GM18511 (cell line): ENCODE results near the gene ELMOD3.
A peak's percentile ranks its signal among the peaks of the same experiment; 100 is the strongest.
"Not testable (repeated sequence)": the region's sequence is repeated elsewhere in the genome, so short reads cannot be mapped to it uniquely, and the experiment has no call there.

Experiments used
- ATAC-seq: cut with Tn5 transposase; IDR thresholded peaks from one replicate; pipeline ENCODE4 v1.9.1; 2021; ENCODE audit warnings: mild to moderate bottlenecking, moderate library complexity; ENCODE audit not compliant: unreplicated experiment

Gene ELMOD3

DNA sequence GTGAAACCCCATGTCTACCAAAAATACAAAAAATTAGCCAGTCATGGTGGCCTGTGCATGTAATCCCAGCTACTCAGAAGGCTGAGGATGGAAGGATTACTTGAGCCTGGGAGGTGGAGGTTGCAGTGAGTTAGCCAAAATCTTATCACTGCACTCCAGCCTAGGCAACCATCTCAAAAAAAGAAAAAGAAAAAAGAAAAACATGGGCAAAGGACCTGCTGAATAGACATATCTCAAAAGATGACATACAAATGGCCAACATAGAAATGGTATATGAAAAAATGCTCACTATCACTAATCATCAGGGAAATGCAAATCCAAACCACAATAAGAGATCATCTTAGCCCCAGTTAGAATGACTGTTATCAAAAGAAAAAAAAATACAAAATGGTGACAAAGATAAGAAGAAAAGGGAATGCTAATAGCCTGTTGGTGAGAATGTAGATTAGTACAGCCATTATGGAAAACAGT is 25.4 kb upstream of the ELMOD3 start:
- ATAC-seq, result no peak

DNA sequence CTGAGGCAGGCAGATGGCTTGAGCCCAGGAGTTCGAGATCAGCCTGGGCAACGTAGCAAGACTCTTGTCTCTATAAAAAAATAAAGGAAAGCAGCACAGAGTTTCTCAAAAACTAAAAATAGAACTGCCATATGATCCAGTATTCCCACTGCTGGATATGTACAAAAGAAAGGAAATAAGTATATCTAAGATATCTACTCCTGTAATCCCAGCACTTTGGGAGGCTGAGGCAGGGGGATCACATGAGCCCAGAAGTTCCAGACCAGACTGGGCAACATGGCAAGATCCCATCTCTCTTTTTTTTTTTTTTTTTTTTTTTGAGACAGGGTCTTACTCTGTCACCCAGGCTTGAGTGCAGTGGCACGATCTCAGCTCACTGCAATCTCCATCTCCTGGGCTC is 24.9 kb upstream of the ELMOD3 start:
- not testable (repeated sequence) for ATAC-seq

DNA sequence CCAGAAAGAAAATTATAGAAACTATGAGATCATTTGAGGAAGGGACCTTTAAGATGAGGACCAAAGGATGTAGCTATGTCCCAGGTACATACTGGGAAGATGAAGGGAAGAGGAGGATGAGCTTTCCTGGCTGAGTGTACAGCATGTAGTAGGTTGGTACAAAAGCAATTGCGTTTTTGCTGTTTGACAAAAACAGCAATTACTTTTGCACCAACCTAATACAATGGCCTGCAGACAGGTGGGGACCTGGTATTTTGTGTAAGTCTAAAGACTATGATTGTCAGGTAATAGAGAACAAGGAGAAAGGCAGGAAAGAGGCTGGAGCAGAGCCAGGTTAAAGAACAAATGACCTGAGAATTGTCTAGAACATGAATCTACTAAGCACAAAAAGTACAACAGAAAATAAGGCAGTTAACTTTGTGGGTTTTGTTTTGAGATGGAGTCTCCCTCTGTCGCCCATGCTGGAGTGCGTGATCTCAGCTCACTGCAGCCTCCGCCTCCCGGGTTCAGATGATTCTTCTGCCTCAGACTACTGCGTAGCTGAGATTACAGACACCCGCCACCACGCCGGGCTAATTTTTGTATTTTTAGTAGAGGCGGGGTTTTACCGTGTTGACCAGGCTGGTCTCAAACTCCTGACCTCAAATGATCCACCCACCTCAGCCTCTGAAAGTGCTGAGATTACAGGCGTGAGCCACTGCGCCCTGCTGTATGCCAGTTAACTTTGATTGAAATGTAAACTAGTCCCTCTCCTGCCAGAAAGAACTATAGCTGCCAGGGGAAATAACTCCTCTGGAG is 23.5 kb upstream of the ELMOD3 start:
- ATAC-seq, result no peak

DNA sequence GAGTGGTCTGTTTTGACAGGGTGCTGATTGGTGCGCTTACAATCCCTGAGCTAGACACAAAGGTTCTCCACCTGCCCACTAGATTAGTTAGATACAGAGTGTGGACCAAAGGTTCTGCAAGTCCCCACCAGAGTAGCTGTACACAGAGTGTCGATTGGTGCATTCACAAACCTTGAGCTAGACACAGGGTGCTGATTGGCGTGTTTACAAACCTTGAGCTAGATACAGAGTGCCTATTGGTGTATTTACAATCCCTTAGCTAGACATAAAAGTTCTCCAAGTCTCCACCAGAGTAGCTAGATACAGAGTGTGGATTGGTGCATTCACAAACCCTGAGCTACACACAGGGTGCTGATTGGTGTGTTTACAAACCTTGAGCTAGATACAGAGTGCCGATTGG is 20.7 kb upstream of the ELMOD3 start:
- ATAC-seq, result not testable (repeated sequence)

DNA sequence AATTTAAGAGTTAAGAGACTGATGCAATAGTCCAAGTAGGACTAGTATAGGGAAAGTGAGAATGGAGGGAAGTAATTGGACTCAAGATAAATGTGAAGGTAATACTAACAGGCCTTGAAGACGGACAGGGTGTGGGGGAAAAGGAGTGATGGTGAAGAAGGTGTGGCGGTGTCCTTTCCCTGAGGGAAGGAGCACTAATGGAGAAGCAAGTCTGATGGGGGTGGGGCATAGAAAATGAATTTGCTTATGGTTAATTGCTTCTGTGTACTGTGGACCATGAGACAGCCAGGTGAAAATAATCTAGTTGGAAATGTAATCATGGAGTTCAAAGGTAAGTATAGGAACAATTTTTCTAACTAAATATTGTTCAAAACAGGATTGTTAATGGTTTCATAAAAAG is 19.6 kb upstream of the ELMOD3 start:
- no peak for ATAC-seq

DNA sequence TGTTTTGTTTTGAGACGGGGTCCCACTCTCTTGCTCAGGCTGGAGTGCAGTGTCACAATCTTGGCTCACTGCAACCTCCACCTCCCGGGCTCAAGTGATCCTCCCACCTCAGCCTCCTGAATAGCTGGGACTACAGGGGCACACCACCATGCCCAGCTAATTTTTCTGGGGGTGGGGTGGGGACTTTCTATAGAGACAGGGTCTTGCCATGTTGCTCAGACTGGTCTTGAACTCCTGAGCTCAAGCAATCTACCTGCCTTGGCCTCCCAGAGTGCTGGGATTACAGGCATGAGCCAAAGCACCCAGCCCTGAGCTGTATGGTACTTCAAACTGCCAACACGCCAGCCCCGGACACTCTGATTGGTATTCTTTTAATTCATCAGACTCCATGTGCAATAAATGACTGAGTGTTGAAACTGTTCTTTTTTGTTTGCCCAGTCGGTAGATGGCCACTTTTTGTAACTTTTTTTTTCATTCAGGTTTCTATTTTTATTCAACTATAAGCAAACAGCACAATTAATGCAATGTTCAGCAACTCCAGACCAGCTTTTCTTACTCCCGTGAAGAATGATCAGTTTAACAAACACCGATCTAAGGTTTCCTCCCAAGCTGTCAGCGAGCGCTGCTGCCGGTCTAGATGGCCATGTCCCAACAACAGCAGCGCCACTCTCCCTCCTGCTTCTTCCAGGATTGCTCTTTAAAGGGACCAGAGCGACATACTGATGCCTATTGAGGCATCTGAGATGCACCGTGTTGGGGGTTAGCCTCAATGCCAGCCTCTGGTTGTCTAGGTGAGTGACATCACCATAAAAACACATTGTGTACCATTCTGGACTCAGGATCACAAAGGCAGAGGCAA is 14.3 kb upstream of the ELMOD3 start:
- no peak for ATAC-seq

DNA sequence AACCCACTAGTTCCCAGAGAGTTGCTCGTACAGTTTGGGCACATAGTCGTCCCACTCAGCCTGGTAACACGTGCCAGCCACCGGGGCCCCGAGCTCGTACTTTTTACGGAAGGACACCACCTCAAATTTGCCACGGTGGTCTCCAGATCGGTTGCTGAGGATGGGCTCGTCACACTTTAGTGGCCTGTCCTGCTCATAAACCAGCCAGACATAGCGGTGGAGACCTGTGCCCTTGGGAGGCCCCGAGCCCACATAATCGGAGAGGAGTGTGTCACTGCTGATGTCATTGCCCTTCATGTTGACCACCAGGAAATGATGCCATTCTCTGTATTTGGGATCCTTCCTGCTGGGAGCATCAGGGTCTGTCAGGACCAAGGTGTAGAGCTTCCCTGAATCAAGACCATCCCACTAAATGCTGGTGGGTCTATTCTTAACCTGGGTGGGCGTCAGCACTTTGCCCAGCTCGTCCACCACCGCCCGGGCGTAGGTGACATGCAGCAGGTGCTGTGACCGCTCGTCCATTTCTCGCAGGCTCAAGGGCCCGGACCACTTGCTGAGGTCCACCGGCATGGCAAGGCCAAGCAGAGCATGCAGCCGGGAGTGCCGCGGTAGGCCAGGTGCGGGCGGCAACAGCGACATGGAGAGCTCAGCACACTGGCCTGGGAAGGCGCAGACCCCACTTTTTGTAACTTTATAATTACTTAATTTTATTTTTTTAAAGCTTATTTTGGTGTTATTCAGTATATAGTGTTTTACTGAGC is 13.1 kb upstream of the ELMOD3 start:
- no peak for ATAC-seq

DNA sequence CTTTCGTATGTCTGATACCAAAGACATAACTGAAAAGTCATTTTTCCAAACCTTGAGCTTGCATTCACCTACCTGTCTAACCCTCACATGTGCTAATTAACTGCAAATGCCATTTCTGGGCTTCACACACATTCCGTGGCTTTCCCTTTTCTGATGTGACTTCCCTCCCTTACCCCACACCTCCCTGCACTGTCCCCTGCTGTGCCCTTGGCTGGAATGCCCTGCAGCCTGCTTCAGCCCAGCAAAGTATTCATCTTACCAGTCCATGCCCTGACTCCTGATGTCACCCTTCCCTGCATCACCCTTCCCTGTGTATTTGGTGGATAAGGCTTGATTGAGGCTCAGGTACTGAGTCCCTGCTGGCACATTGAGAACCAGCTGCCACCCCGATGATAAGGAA is 12.4 kb upstream of the ELMOD3 start:
- ATAC-seq, result no peak

DNA sequence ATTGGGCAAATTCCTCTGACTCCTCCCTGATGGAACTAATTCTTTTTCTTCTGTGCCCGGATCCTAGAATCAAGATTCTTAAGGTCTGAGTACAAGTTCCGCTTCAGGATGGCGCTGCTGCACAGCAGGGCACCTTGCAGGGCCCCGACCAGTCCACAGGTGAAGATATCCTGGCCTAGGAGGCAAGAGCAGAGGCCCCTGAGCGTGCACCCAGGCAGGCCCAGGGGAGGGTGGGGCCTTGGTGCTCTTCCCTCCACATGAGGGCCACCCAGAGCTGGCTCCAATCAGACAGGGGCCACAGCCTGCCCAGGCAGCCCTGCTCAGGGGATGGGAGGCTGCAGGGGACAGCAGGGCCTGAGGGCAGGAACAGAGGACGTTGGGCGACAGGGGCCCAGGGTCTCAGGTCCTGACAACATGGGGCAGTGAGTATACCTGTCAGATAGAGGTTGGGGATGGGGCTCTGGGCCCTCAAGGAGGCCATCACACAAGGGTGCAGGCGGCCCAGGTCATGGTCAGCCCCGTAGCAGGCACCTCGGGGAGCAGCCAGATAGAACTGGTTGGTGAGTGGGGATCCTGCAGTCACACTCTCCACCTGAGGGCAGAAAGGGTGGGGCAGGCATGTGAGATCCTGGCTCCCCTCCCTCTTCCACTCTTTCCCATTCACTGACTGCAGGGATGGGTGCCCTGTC is 11.2 kb upstream of the ELMOD3 start:
- not testable (repeated sequence) for ATAC-seq

DNA sequence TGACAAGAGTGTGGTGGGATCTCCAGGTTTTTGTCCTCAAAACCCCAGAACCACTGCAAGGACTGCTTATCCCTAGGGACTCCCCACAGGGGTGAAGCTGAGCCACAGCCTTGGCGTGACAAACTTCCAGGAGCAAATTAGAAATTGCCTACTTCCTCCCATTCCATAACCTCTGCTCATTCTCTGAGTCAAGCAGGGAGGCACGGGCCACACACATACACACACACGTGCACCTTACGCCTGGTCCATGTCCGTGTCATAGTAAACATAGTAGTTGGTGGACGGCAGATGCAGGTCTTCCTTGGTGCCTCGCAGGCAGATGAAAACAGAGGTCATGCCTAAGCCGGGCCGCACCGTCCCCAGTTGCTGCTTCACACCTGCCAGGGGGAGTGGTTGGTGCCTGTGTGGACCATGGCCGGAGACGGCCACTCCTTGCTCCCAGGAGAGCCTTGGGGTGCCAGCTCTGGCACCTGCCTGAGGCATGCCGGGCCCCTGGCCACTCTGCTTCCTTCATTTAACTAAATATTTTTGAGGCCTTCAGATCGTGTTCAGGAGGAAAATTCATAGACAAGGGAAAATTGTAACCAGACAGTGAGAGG is 10.1 kb upstream of the ELMOD3 start:
- ATAC-seq, result no peak

DNA sequence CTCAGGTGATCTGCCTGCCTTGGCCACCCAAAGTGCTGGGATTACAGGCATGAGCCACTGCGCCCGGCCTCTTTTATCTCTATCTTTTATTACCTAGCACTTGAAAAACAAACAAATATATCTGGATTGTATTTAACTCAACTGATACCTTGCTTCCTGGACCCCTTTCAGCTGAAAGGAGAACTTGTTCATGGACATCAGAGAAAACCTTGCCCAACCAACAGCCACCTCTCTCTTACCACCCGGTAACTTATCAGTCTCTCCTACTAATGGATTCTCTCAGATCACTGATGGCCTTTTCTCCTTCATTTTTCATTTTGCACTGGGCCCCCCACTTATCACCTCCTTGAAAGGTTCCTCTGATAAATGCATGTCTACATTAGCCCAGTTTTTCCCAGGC is 7.0 kb upstream of the ELMOD3 start:
- no peak for ATAC-seq

DNA sequence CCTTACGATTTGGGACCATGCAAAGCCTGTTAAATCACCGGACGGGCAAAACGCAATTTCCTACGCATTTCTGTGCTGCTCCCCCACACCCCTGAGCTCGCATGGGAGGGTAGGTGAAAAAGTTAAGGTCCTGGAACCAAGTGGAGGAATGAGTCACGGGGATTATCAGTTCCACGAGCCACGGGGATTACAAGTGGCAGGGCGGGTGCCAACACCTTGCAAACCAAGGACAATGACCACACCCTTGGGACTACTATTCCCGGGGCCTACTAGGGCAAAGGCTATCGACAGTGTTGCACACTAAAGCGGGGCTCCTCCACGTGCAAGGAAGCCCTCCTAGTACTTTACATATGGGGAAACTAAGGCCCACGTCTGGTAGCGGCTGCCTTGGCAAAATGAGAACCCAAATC is 688 bp upstream of the ELMOD3 start:
- ATAC-seq, result peak; percentile 4

DNA sequence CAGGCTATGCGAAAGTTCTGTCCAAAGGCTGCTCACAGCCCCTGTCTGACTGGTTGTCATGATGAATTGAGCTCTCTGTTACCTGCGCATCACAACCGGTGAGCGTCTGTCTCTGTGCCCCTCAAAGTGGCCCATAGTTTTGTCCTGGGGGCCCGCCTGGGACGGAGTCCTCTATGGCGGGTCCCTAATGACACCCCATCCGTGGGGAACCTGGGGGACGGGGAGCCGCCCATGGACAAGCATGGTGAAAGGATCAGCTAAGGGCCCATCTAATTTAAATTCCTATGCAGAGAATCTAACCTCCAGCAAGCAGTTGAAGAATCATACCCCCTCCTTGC is 473 bp downstream of the ELMOD3 start:
- peak; percentile 24 for ATAC-seq

DNA sequence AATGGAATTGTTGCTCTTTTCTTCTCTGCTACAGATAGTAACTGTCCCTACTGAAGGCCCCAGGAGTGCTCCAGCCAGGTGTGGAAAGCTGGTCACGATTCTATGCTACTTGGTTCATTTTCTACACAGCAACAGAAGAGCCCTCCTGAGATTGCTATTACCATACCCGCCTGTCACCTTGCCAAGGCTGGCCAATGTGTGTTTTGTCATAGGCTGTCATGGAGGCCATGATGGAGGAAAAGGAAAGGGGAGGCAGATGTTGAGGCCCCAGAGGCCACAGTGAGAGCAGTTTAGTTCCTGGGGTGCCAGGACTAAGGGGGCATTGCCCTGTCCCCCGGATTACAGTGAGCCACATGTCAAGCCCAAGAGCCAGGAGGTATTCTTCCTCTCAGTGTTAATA is 952 bp downstream of the ELMOD3 start:
- no peak for ATAC-seq

DNA sequence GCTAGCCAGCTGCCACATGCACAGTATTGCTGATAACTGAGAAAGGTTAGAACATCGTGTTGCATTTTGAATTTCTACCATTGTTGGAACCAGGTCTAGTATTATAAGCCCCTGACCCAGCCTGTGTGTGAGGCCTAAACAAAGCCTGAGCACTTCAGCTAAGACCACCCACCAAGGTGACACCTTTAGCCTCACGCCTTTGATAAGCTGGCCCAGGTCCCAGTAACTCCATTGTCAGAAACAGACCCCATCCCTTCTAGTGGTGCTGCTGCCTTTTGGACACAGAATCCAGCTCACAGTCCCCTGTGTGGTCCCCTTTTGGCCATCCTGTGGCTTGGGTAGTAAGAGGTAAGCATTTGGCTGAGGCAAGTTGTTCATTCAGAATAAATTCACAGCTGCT is 1.6 kb downstream of the ELMOD3 start:
- no peak for ATAC-seq

DNA sequence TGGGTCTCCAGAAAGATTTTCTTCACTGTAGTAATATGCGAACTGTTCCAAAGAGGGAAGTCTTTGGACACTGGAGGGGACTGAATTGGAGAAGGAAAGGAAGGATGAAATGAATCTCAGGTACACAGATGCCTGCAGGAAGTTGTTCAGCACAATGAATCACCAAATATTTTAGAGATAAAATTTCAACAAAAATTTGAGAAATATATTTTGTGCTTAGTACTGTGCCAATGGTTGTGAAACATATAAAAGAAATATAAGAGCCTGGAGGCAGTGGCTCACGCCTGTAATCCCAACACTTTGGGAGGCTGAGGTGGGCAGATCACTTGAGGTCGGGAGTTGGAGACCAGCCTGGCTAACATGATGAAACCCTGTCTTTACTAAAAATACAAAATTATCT is 3.2 kb downstream of the ELMOD3 start:
- ATAC-seq, result no peak

DNA sequence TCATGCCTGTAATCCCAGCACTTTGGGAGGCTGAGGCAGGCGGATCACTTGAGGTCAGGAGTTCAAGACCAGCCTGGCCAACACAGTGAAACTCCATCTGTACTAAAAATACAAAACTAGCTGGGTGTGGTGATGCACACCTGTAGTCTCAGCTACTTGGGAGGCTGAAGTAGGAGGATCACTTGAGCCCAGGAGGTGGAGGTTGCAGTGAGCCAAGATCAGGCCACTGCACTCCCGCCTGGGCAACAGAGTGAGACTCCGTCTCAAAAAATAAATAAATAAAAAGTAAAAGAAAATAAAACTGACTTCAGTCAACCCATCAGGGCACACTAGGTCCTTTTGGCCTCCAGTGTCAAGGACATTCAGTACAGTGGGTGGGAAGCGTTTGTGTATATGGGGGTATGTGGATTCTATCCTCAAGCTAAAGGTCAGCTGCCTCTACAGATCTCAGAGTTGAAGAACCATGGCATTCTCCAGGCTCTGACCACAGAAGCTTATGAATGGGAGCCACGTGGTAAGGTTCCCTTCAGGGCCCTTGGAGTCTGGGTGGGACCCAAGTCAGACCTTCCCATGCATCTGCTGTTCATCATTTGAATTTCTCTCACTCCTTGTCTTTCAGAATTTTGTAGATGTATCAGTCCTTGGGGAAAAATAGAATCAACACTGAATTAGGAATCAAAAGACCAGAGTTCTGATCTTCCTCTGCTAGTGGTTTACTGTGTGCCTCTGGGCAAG is 8.3 kb downstream of the ELMOD3 start:
- ATAC-seq, result not testable (repeated sequence)

DNA sequence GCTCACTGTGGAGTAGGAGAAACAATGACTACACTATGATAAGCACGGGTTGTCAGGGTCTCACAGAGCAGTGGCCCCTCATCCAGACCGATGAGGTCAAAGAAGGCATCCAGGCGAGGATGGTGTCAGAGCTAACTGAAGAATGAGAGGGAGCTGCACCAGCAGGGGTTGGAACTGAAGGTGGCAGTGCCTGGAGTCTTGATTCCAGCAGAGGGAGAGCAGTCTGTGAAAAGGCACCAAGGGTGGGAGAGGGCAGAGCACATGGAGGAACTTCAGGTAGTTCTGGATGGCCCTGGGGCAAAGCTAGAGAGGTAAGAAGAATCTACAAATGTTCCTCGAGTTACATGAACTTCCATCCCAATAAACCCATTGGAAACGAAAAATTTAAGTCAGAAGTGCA is 12.6 kb downstream of the ELMOD3 start:
- no peak for ATAC-seq

DNA sequence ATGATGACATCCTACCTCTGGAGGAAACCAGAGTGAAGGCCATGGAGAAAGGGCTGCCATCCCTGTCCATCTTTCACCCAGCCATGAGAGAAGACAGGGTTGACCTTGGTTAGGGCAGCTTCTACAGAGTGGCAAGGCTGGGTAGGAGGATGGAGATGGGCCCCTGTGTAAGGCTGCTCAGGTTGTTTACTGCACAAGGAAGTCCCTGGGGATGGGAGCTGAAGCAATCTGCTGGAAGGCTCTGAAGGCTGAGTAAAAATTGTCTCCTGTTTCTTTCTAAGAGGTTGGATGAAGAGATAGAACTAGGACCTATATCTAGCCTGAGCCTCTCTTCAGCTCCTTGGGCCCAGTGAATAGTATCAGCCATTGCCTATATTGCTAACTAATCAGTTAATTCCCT is 14.4 kb downstream of the ELMOD3 start:
- no peak for ATAC-seq

DNA sequence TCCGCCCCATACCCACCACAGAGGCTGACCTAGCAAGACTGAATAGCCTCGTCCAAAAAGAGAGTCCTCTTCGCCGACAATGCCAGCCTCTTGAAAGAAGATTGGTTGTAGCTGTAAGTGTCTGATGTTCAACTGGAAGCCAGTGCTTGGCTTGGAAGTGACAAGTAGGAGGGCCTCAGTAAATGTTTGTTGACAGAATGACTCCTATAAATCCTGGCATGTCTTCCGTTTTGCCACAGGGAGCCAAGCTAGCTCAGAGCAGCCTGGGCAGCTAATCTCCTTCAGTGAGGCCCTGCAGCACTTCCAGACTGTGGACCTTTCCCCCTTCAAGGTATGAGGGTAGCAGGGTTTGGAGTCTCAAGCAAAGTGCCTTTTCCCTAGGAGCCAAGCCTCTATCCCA is 14.9 kb downstream of the ELMOD3 start:
- no peak for ATAC-seq
